Ureter (tissue), 1 donor: Measurements from ENCODE around the gene PDHB. TPM values are rescaled to one million over a fixed set of nuclear protein-coding genes. Genes with fewer than 3 reads are reported as not detected.
"Not testable (repeated sequence)": the region's sequence is repeated elsewhere in the genome, so short reads cannot be mapped to it uniquely, and the experiment has no call there.

Source experiments
- DNase-seq: peaks from one replicate; pipeline ENCODE4 v3.0.0-alpha.2; 2020; ENCODE audit warnings: low spot score
- total RNA-seq: library from RNA; stranded (reverse); gene quantifications from one replicate; pipeline ENCODE4 v1.2.4, GENCODE V29; 2023
- donor health status: DM: yes; HTN: yes; CAD: no.

PDHB gene
- total RNA-seq: 42.2 TPM

GRCh38 chr3:58433400-58434167 lies at the start of gene PDHB:
TSS of gene PDHB (minus strand) at chr3:58433832. CDS start at chr3:58433809, 23 bp downstream.
- peak; percentile 93 for DNase-seq

GRCh38 chr3:58482917-58483636 lies 49.4 kb upstream of the PDHB start:
- DNase-seq: no peak

GRCh38 chr3:58480309-58480708 lies 46.7 kb upstream of the PDHB start:
- DNase-seq: no peak

- no peak for DNase-seq
Measured at GRCh38 chr3:58478781-58479180, 45.1 kb upstream of the PDHB start.

- DNase-seq: no peak
Measured at GRCh38 chr3:58474967-58475578, 41.4 kb upstream of the PDHB start.

- no peak for DNase-seq
Measured at GRCh38 chr3:58474348-58474911, 40.8 kb upstream of the PDHB start.

- DNase-seq: no peak
Measured at GRCh38 chr3:58473275-58473674, 39.6 kb upstream of the PDHB start.

GRCh38 chr3:58471025-58471887 lies 37.6 kb upstream of the PDHB start:
- DNase-seq: peak; percentile 71

- DNase-seq: no peak
Measured at GRCh38 chr3:58470363-58471024, 36.9 kb upstream of the PDHB start.

GRCh38 chr3:58469096-58469495 lies 35.5 kb upstream of the PDHB start:
- no peak for DNase-seq

- DNase-seq: no peak
Measured at GRCh38 chr3:58466899-58467563, 33.4 kb upstream of the PDHB start.

GRCh38 chr3:58464866-58465265 lies 31.2 kb upstream of the PDHB start:
- no peak for DNase-seq

- DNase-seq: no peak
Measured at GRCh38 chr3:58463942-58464271, 30.3 kb upstream of the PDHB start.

- DNase-seq: peak; percentile 59
Measured at GRCh38 chr3:58463181-58463941, 29.7 kb upstream of the PDHB start.

GRCh38 chr3:58462829-58463180 lies 29.2 kb upstream of the PDHB start:
- DNase-seq: no peak

GRCh38 chr3:58459160-58459559 lies 25.5 kb upstream of the PDHB start:
- DNase-seq: no peak

- no peak for DNase-seq
Measured at GRCh38 chr3:58452176-58452575, 18.5 kb upstream of the PDHB start.

- no peak for DNase-seq
Measured at GRCh38 chr3:58441514-58442450, 8.2 kb upstream of the PDHB start.

GRCh38 chr3:58440996-58441355 lies 7.3 kb upstream of the PDHB start:
- not testable (repeated sequence) for DNase-seq
